ENCODE measurements around the gene CENPT. TPM values are rescaled to one million over a fixed set of nuclear protein-coding genes. Genes with fewer than 3 reads are reported as not detected.

The CENPT gene
- total and polyA plus RNA-seq, 2 of the 8 experiments (the other 6 are each of a cell fraction or from before 2014, with no cell fraction given): 42.4 to 53.4 TPM

DNA sequence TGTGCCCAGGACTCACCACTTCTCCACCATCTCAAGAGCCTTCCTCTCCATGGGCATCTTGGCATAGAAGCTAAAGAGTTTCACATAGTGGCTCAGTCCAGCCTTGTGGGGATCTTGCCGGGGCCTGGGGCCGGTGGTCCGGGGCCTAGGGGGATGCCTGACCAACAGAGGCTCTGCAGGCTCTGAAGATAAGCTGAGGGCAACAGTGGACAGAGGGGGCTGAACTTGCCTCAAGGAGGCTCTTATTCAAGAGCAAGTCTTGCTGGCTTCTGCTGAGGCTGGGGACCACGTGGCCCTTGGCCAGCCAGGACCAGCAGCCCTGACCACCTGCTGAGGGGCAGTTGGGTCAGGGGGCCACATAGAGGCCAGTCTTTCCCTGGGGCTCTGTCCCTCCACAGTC is 18.8 kb downstream of the CENPT start (continued):
- TF ChIP-seq RAD21 (IDR thresholded peaks at IDR 0.05 in 1 of 2, conservative IDR thresholded peaks at IDR 0.05 in 1 of 2; ENCODE audit: low read depth in 2 of 2, low read length in 2 of 2): no peak
- TF ChIP-seq, protein P1, sequence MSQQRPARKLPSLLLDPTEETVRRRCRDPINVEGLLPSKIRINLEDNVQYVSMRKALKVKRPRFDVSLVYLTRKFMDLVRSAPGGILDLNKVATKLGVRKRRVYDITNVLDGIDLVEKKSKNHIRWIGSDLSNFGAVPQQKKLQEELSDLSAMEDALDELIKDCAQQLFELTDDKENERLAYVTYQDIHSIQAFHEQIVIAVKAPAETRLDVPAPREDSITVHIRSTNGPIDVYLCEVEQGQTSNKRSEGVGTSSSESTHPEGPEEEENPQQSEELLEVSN (IDR thresholded peaks at IDR 0.05): no peak
- no peak for TF ChIP-seq MAFK (IDR thresholded peaks at IDR 0.05; ENCODE audit: low read depth, low read length)
- no peak for TF ChIP-seq SP4 (IDR thresholded peaks at IDR 0.05; ENCODE audit: low read length)
